GM12874 (cell line): ENCODE data around the gene PRR35.

Source experiments
- CTCF ChIP-seq: IDR thresholded peaks from 2 replicates; pipeline ENCODE4 v1.5.1; 2011; ENCODE audit warnings: low read depth, mild to moderate bottlenecking, control low read depth, low read length, moderate library complexity; ENCODE audit not compliant: insufficient read depth

Gene PRR35

GRCh38 chr16:554297-554621, 5.9 kb upstream of the PRR35 start:
- no peak for TF ChIP-seq CTCF

DNA sequence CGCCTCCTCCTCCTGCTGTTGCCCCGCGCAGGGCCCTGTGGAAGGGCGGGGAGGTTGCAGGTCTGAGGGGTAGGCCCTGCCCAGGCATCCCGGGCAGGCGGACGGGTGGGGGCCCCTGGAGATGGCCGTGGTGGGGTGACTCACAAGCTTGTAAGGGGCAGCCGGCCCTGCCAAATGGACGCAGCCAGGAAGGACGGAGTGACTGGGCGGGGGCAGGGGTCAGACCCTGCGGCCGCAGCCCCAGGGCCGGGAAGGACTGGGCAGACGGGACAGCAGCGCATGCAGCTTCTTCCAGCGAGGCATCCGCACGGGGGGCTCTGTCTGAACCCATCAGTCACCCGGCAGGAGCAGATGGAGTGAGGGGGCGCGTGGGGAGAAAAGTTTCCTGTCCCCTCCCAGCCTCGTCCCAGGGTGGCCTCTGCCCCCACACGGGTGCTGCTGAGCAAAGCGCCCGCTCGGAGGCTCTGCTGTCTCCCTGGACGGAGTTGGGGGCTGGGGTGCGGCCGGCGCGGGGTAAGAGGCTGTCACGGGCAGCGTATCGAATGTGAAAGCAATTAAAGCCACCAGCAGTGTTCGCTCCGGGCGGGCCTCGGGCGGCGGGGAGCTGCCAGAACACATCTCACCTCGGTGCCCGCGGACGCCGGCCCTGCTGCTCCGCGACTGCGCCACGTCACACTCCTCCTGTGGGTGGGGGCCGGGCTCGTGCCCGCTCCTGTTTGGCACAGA, 5.4 kb upstream of the PRR35 start:
- TF ChIP-seq CTCF = no peak

GRCh38 chr16:555528-556473, 4.4 kb upstream of the PRR35 start:
- TF ChIP-seq CTCF = no peak

DNA sequence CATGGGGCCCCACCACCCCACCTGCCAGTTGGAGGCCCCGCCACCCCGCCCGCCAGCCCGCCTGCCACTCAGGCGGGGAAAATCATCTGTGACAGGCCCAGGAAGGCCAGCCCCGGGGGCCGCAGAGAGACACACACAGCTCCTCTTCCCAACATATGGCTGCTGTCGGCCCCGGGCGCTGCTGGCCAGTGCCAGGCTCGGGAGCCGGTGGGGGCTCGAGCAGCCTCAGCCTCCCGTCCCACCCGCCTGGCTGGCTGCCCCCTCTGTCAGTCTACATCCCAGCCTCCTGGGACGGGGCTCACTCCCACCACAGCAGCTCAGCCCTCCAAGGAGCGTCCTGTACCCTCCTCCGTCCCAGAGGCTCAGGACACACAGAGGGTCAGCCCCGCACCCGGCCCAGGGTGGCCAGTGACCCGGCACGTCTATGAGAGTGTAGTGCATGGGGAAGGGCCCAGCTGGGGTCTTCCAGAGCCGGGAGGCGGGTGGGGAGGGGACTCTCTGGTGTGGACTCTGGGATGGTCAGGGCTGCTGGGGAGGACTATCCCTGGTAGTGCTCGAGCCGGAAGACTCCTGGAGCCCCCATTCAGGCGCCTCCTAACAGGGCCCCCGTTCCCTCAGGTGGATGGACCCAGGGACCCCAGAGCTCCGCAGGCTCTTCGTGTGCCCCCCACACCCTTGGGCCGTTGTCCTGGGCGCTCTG, 3.6 kb upstream of the PRR35 start:
- no peak for TF ChIP-seq CTCF

DNA sequence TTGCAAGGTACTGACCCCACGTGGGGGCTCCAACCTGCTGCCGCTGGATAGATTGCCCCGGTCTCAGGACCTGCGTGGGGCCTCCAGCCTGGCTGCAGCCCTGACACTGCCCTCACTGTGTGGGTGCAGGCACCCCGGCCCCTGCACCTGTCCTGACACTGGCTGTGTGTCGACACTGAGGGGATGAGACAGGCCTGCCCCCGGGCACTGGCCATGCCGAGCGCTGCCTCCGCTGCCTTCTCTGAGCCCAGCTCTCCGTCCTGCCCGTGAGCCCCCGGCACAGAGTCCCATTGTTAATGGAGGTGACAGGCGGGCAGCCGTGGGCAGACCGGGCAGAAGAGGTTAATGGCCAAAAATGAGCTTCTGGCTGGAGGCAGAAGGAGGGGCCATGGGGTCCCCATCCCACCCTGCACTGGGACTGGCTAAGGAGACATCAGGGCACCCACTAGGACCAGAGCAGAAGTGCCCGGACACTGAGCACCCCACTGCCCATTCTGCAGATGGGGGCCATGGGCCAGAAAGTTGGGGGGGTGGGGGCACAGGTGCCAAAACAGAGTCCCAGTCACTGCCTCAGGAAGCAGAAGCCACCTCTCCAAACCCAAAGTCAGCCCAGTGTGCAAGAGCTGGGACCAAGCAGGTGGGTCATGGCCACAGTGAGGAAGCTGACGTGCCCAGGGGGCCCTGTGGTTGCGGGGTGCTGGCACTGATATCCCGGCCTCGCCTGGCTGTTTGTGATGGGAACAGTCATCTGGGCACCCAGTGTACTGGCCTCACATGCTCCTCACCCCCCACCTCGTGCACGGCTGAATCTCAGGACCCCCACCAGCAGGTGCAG, 2.5 kb upstream of the PRR35 start:
- no peak for TF ChIP-seq CTCF

DNA sequence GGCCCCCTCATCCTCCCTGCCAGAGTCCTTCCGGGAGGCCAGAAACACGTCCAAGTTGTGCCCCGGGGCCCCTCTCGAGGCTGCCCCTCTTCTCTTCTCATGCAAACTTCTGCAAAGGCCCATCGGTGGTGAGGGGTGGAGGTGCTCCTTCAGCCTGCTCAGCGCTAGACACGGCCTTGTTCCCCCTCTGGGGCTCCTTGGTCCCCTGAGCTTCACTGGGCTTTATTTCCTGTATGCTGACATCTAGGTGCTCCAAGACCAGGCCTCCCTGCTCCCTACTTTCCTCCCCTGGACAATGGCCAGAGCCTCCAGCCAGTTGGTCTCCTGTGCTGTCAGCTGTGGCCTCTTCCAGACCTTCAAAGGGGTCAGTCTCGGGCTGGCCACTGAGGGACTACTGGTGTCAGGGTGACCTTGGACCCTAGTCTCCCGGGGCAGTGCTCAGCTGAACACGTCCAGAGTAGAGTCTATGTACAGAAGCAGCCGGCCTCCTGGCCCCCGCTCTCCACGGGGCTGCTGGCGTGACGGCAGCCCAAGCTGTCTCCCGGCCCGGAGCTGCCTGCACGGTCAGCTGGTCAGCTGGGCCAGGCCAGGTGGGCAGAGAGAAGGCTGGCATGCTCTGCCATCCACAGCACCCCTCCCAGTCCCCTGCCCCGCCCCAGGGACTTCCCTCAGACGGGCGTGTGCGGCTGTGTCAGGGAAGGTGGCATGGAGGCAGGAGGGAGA, 1.7 kb upstream of the PRR35 start:
- TF ChIP-seq CTCF = no peak
